Lower lobe of right lung (tissue), 2 donors: ENCODE measurements around the gene MR1. TPM values are rescaled to one million over a fixed set of nuclear protein-coding genes. Genes with fewer than 3 reads are reported as not detected.

Experiments
- ATAC-seq, 2 donors: fragments of 200-7000 bp; cut with Tn5 transposase; one replicate each; pipeline ENCODE4 v1.9.1; 2020 to 2022; ENCODE audit warnings: mild to moderate bottlenecking in 2 of 2, moderate library complexity in 2 of 2
- DNase-seq: peaks from one replicate; pipeline ENCODE4 v3.0.0-alpha.2; 2020
- H3K27ac ChIP-seq: fragments of 200-600 bp; one replicate; pipeline ENCODE4 v1.8.0; 2022
- H3K27me3 ChIP-seq: fragments of 200-600 bp; one replicate; pipeline ENCODE4 v1.8.0; 2022; ENCODE audit warnings: low read depth
- H3K36me3 ChIP-seq: fragments of 200-600 bp; one replicate; pipeline ENCODE4 v1.8.0; 2022; ENCODE audit warnings: mild to moderate bottlenecking
- H3K4me1 ChIP-seq: fragments of 200-600 bp; one replicate; pipeline ENCODE4 v1.8.0; 2022
- H3K4me3 ChIP-seq: fragments of 200-600 bp; one replicate; pipeline ENCODE4 v1.8.0; 2022; ENCODE audit warnings: mild to moderate bottlenecking
- H3K9me3 ChIP-seq: fragments of 200-600 bp; one replicate; pipeline ENCODE4 v1.8.0; 2022
- CTCF ChIP-seq: fragments of 200-600 bp; IDR thresholded peaks from one replicate; pipeline ENCODE4 v1.8.0; 2022; ENCODE audit warnings: antibody characterized with exemption, mild to moderate bottlenecking
- intact Hi-C: fragments of 100-400 bp; cut with DNase I; formaldehyde crosslinking; loops from one replicate; pipeline ENCODE4 v1.11.0; 2022
- long read RNA-seq: library from polyadenylated mRNA; unstranded; transcript quantifications from one replicate; pipeline ENCODE4 v2.0.0, GENCODE V29; 2021
- total RNA-seq: library from RNA; stranded (reverse); fragmentation: NEBNext Ultra II Directional; extraction: Animal tissue kit (Norgen Biotek cat#: 25700); gene quantifications from one replicate; pipeline ENCODE4 v1.2.1, GENCODE V29; 2021
- donor health status: DM: no; HTN: yes; CAD: no; lungs with severe emphysema.

MR1 gene
- 61.4 TPM for total RNA-seq
- long read RNA-seq, full-length matches to known transcripts: 47 of 67 reads
- long read RNA-seq, partial matches to known transcripts: 1 of 67 reads
- long read RNA-seq, other reads (novel, unspliced or antisense): 19 of 67 reads

DNA sequence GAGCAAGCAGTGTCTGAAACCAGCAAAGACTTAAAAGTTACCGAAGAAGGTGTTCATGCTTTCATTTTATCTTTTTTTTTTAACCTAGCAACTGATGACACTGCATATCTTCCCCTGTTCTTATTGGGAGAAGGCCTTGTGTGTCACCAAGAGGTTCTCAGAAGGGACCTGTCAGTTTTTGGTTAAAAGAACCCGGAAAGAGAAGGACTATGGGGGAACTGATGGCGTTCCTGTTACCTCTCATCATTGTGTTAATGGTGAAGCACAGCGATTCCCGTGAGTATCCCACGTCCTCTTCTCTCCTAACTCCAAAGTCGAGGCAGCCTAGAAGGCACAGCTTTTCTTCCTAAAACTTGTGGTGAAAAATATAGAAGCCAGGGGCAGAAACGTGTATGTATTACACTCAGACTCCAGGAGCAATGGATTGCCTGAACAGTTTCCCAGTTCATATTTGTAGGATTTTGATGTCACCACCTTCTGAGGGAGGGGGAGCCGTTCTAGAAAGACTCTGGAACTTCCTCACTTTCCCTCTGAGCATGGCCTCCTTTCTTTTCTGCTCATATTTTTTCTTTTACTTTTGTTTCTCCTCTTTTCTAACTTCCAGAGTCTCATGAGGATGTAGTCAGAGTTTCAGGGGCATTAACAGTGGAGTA lies at the start of gene MR1:
Gene MR1 (plus strand): TSS at position 185 of the 653 bp plus-strand sequence. CDS start 25 bp downstream, at position 210.
- Histone ChIP-seq H3K27ac (peak within 1 kb of the TSS; percentile 95), H3K4me1 (peaks cover 48% of the 10 kb centered on the region), H3K27me3 (no peaks in the 10 kb centered on the region), H3K36me3 (peaks cover 1% of the 10 kb centered on the region), H3K9me3 (no peaks in the 10 kb centered on the region), H3K4me3 (peak within 1 kb of the TSS; percentile 58)
- ATAC-seq: peak; percentile 93 to 96
- DNase-seq: no peak
- TF ChIP-seq CTCF: no peak
- intact Hi-C loops: no loop called here

- no peak for ATAC-seq
- H3K9me3 ChIP-seq: no peaks in the 10 kb centered on the region
- H3K27ac ChIP-seq: no peak overlapping the region
- no peak for DNase-seq
- no peak for TF ChIP-seq CTCF
- intact Hi-C loops: no loop called here
- no peaks in the 10 kb centered on the region for H3K4me1 ChIP-seq
- H3K36me3 ChIP-seq: peaks cover 98% of the 10 kb centered on the region
- no peaks in the 10 kb centered on the region for H3K27me3 ChIP-seq
- H3K4me3 ChIP-seq: no peak overlapping the region
Measured at GRCh38 chr1:180988253-180988752, 45.5 kb upstream of the MR1 start.

GRCh38 chr1:180994262-180994661 lies 39.5 kb upstream of the MR1 start:
- ATAC-seq (no peak), DNase-seq (no peak)
- H3K9me3 ChIP-seq: no peaks in the 10 kb centered on the region
- intact Hi-C loops: no loop called here
- no peak overlapping the region for H3K27ac ChIP-seq
- H3K4me1 ChIP-seq: no peaks in the 10 kb centered on the region
- H3K27me3 ChIP-seq: no peaks in the 10 kb centered on the region
- no peak overlapping the region for H3K4me3 ChIP-seq
- no peak for TF ChIP-seq CTCF
- H3K36me3 ChIP-seq: peaks cover 55% of the 10 kb centered on the region

DNA sequence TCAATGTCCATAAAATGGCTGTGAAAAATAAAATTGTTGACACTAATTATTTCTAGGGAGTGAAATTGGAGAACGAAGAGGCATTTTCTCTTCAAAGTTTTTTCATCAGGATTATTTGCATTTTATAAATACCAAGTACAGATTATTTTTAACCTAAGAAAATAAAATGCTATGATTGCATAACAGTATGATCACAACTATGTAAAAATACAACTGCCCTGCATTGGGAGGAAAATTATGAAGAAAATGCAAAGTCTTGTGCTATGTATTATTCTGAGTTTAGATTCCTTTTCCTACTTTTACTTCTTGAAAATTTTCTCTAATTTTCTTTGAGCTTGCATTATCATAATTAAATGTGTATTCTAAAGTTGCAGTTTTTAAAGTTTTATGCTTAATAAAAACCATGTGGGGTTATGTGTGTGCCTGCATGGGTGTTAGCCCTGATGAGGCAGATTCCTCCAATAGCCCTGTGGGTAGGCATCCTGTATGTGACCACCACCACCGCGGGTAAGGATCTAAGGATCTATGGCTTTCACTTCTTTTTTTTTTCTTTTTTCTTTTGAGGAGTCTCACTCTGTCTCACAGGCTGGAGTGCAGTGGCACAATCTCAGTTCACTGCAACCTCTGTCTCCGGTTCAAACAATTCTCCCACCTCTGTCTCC lies 35.8 kb upstream of the MR1 start:
- DNase-seq (no peak), ATAC-seq (no peak)
- Histone ChIP-seq H3K4me1 (no peaks in the 10 kb centered on the region), H3K36me3 (peaks cover 42% of the 10 kb centered on the region), H3K4me3 (no peak overlapping the region), H3K9me3 (no peaks in the 10 kb centered on the region), H3K27me3 (no peaks in the 10 kb centered on the region), H3K27ac (no peak overlapping the region)
- intact Hi-C loops: no loop called here
- TF ChIP-seq CTCF: no peak

DNA sequence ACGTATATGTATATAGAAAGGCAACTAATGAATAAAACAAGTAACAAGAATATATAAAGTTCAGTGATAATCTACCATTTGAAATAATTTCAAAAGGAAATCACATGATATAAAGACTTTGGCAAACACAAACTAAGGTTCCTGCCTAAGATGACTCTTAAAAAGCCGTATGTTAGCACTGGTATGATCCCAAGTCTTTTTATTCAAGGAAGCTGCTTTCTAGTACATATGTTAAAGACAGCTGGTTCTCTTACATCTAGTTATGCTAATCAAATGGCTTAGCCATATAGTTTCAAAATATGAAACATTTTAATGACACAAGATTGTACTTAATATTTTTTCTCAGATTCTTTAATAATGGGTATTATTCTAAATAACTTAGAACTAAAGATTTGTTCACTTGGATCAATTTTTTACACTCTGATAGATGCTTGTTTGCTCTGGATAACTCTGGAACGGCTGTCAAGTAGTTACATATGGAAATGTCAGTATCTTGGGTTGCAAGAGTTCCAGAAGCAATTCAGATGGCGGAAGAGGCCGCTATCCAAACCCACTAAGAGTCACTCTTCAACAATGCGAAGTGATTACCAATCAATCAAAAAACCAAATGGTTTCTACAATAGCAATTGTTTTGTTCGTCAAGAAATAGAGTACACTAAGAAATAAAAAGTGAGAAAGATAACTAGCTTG lies 32.5 kb upstream of the MR1 start:
- no peak for DNase-seq
- Histone ChIP-seq H3K27me3 (no peaks in the 10 kb centered on the region), H3K4me1 (no peaks in the 10 kb centered on the region), H3K36me3 (peaks cover 52% of the 10 kb centered on the region), H3K9me3 (no peaks in the 10 kb centered on the region), H3K4me3 (no peak overlapping the region), H3K27ac (no peak overlapping the region)
- ATAC-seq: no peak
- TF ChIP-seq CTCF: no peak
- intact Hi-C loops: no loop called here
